Measurements from ENCODE around the gene DNAH8. TPM values are rescaled to one million over a fixed set of nuclear protein-coding genes. Genes with fewer than 3 reads are reported as not detected.

DNAH8 gene
- total and polyA plus RNA-seq, 7 donors = under 0.01 to 0.22 TPM; not detected in 5

DNA sequence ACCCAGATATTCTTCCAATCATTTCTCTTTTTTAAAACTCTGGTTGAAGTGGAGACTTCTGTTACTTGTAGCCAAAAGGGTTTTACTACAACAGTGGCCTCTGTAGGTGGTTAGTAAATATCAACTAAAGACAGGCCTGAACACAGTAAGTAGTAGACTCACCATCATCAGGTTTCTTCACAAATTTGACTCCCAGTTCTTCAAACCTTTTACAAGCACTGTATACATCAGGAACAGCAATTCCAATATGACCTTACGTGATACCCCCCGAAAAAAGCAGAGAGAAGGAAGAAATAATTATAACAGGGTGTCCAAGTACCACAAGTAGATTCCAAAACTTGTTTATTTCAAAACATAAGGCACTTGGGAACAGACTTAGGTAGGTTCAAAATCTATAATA, 33.3 kb upstream of the DNAH8 start:
- H3K4me1 ChIP-seq = peaks cover 0 to 6% (median 0%) of the 10 kb centered on the region in 4 donors
- TF ChIP-seq EP300 (IDR thresholded peaks at IDR 0.05) (no peak), POLR2A (IDR thresholded peaks at IDR 0.05) (no peak), POLR2AphosphoS5 (IDR thresholded peaks at IDR 0.05) (no peak)
- TF ChIP-seq, protein P1, sequence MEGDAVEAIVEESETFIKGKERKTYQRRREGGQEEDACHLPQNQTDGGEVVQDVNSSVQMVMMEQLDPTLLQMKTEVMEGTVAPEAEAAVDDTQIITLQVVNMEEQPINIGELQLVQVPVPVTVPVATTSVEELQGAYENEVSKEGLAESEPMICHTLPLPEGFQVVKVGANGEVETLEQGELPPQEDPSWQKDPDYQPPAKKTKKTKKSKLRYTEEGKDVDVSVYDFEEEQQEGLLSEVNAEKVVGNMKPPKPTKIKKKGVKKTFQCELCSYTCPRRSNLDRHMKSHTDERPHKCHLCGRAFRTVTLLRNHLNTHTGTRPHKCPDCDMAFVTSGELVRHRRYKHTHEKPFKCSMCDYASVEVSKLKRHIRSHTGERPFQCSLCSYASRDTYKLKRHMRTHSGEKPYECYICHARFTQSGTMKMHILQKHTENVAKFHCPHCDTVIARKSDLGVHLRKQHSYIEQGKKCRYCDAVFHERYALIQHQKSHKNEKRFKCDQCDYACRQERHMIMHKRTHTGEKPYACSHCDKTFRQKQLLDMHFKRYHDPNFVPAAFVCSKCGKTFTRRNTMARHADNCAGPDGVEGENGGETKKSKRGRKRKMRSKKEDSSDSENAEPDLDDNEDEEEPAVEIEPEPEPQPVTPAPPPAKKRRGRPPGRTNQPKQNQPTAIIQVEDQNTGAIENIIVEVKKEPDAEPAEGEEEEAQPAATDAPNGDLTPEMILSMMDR (IDR thresholded peaks at IDR 0.05) = no peak
- peaks cover 0 to 74% (median 5%) of the 10 kb centered on the region in 4 donors for H3K36me3 ChIP-seq
- no peaks in the 10 kb centered on the region for H3K27me3 ChIP-seq
- intact Hi-C loops (cut with DNase I) = no loop called here
- no peak overlapping the region for H3K27ac ChIP-seq
- no peaks in the 10 kb centered on the region for H3K9me3 ChIP-seq
- WGBS, 2 donors = 95 to 98% methylated on average over 2 of the region's 2 CpGs
- H3K4me3 ChIP-seq = no peak overlapping the region
- DNase-seq = no peak

DNA sequence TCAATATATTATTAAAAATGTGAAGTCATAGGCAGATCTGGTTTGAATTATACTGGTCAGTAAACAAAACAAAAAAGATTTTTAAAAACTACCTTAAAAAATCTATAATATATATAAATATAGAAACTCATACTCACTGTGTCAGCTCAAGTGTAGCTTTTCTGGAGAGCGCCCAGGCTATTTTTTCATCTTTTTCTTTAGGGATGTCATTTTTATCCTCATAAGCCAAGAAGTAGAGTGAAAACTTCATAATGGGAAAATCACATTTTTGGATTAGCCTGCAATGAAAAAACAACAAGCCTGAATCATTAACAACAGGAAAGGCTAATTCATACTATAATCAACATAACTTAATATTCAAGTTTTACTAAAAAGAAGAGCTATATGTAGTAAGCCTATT, 30.9 kb upstream of the DNAH8 start:
- Histone ChIP-seq H3K27ac (no peak overlapping the region), H3K4me1 (peaks cover 0 to 17% (median 0%) of the 10 kb centered on the region in 4 donors), H3K27me3 (no peaks in the 10 kb centered on the region), H3K4me3 (no peak overlapping the region), H3K36me3 (peaks cover 0 to 50% (median 5%) of the 10 kb centered on the region in 4 donors), H3K9me3 (no peaks in the 10 kb centered on the region)
- DNase-seq = no peak
- intact Hi-C loops (cut with DNase I) = no loop called here
- no peak for TF ChIP-seq EP300 (IDR thresholded peaks at IDR 0.05)
- TF ChIP-seq POLR2AphosphoS5 (IDR thresholded peaks at IDR 0.05) = no peak
- TF ChIP-seq, protein P1 (IDR thresholded peaks at IDR 0.05) = no peak
- TF ChIP-seq POLR2A (IDR thresholded peaks at IDR 0.05) = no peak
- 91 to 99% methylated on average over 1 of the region's 1 CpG for WGBS, 2 donors

DNA sequence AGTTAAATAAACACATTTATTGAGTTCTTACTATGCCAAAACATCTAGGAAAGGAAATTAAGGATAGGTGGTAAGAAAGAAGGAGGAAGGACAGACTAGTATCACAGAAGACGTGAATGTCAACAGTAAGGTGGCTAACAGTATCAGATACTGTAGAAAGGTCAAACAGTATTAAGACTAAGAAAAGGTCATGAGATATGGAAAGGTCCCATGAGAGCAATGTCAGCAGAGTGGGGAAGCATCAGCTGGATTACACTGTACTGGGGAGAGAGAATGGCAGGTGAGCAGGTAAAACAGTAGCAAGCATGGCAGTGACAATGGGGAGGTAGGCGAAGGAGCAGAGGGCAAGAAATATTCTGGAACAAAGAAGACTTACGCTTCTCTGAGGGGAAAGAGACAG, 30.2 kb upstream of the DNAH8 start:
- Histone ChIP-seq H3K9me3 (no peaks in the 10 kb centered on the region), H3K4me1 (peaks cover 0 to 19% (median 0%) of the 10 kb centered on the region in 4 donors), H3K27me3 (no peaks in the 10 kb centered on the region), H3K36me3 (peaks cover 0 to 45% (median 5%) of the 10 kb centered on the region in 4 donors), H3K4me3 (no peak overlapping the region), H3K27ac (no peak overlapping the region)
- no peak for TF ChIP-seq EP300 (IDR thresholded peaks at IDR 0.05)
- TF ChIP-seq, protein P1 (IDR thresholded peaks at IDR 0.05) = no peak
- no peak for TF ChIP-seq POLR2A (IDR thresholded peaks at IDR 0.05)
- no peak for DNase-seq
- WGBS, 2 donors = 95 to 96% methylated on average over 3 of the region's 3 CpGs
- intact Hi-C loops (cut with DNase I) = no loop called here

- Histone ChIP-seq H3K9me3 (no peaks in the 10 kb centered on the region), H3K4me3 (no peak overlapping the region), H3K4me1 (peaks cover 0 to 19% (median 0%) of the 10 kb centered on the region in 4 donors), H3K27ac (no peak overlapping the region), H3K27me3 (no peaks in the 10 kb centered on the region), H3K36me3 (peaks cover 0 to 30% (median 5%) of the 10 kb centered on the region in 4 donors)
- WGBS, 2 donors = 88 to 94% methylated on average over 4 of the region's 4 CpGs
- TF ChIP-seq EP300 (IDR thresholded peaks at IDR 0.05) (no peak), POLR2A (IDR thresholded peaks at IDR 0.05) (no peak), POLR2AphosphoS5 (IDR thresholded peaks at IDR 0.05) (no peak)
- TF ChIP-seq, protein P1 (IDR thresholded peaks at IDR 0.05) = no peak
- intact Hi-C loops (cut with DNase I) = no loop called here
- no peak for DNase-seq
Observed at GRCh38 chr6:38686270-38687042, 28.7 kb upstream of the DNAH8 start.

Measured in sigmoid colon (tissue), 7 donors.